ENCODE data around the gene SLC25A41. TPM values are rescaled to one million over a fixed set of nuclear protein-coding genes. Genes with fewer than 3 reads are reported as not detected.
A peak's percentile ranks its signal among the peaks of the same experiment; 100 is the strongest.

SLC25A41 gene
- 0.32 and 0.33 TPM in 2 replicates for total RNA-seq (2016; rRNA removed; fragmentation: Illumina TruSeq; extraction: Trizol)
- 0.26 TPM in 1 of 2 replicates, not detected in the other for total RNA-seq (2016; cell fraction: cytosol; rRNA removed; fragmentation: Illumina TruSeq; extraction: Trizol; ENCODE audit: low read depth)
- total RNA-seq (2016; cell fraction: insoluble cytoplasmic fraction; rRNA removed; fragmentation: Illumina TruSeq; extraction: Trizol), result 0.15 and 0.54 TPM in 2 replicates
- 0.41 and 0.53 TPM in 2 replicates for total RNA-seq (2016; cell fraction: membrane; rRNA removed; fragmentation: Illumina TruSeq; extraction: Trizol)
- 0.25 and 0.28 TPM in 2 replicates for total RNA-seq (2016; cell fraction: nucleus; rRNA removed; fragmentation: Illumina TruSeq; extraction: Trizol)
- 0.95 and 1.9 TPM in 2 replicates for polyA plus RNA-seq (2011; rRNA removed)
- 0.63 and 1.1 TPM in 2 replicates for polyA plus RNA-seq (2011; cell fraction: cytosol; rRNA removed)
- polyA plus RNA-seq (2011; cell fraction: nucleus; rRNA removed), result 3.3 and 4.1 TPM in 2 replicates
- polyA plus RNA-seq (2012), result 0.79 and 0.82 TPM in 2 replicates
- polyA plus RNA-seq (2016; cell fraction: cytosol; fragmentation: Illumina TruSeq; extraction: Trizol; ENCODE audit: low read depth), result 0.26 and 0.27 TPM in 2 replicates
- 0.45 TPM in 1 of 2 replicates, not detected in the other for polyA plus RNA-seq (2016; cell fraction: insoluble cytoplasmic fraction; fragmentation: Illumina TruSeq; extraction: Trizol; ENCODE audit: low read depth)
- 0.49 and 0.52 TPM in 2 replicates for polyA plus RNA-seq (2016; cell fraction: membrane; fragmentation: Illumina TruSeq; extraction: Trizol; ENCODE audit: low read depth)
- polyA plus RNA-seq (2016; cell fraction: nucleus; fragmentation: Illumina TruSeq; extraction: Trizol; ENCODE audit: insufficient read depth, low read depth), result 1.6 and 2.6 TPM in 2 replicates
- 0.30 and 0.98 TPM in 2 replicates for polyA minus RNA-seq (2011; rRNA and poly(A)+ RNA removed; ENCODE audit: low replicate concordance)
- polyA minus RNA-seq (2011; cell fraction: cytosol; rRNA and poly(A)+ RNA removed), result 0.40 TPM in 1 of 2 replicates, not detected in the other
- 0.37 TPM in 1 of 2 replicates, not detected in the other for polyA minus RNA-seq (2011; cell fraction: nucleus; rRNA and poly(A)+ RNA removed)
- Bru-seq, nascent RNA, result percentile 24 among the genes with signal in this experiment
- percentile 40 among the genes with signal in this experiment for BruChase-seq, experiment 1, labeled RNA remaining after a 6-hour chase
- percentile 33 among the genes with signal in this experiment for BruChase-seq, experiment 2, labeled RNA remaining after a 2-hour chase
- long read RNA-seq, experiment 1, result 0 reads
- long read RNA-seq, experiment 2, partial matches to known transcripts, result 0 of 1 reads
- long read RNA-seq, experiment 2, other reads (novel, unspliced or antisense), result 1 of 1 reads

DNA sequence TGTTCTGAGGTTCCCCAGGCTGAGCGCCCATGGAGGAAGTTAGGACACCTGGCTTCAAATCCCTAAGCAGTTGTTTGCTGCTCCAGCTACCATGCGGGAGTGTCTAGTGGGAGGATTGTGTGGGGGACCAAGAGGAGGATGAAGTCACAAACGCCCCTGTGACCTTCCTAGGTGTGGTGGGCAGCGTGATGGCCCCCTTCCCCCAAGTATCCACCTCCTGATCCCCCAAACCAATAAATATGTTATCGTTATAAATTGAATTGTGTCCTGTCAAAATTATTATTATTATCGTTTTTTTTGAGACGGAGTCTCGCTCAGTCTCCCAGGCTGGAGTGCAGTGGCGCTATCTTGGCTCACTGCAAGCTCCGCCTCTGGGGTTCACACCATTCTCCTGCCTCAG, at the start of gene SLC25A41:
Gene SLC25A41 (minus strand): TSS at position 101 of the 400 bp plus-strand sequence. CDS start 70 bp downstream, at position 31.
- TF ChIP-seq FOSL1 (CRISPR knock-in tag; IDR thresholded peaks at IDR 0.05; ENCODE audit: borderline replicate concordance), result no peak
- TF ChIP-seq ZNF207 (IDR thresholded peaks at IDR 0.05; ENCODE audit: borderline replicate concordance), result no peak
- TF ChIP-seq ZNF629 (CRISPR knock-in tag; conservative IDR thresholded peaks at IDR 0.05), result no peak
- no peak for TF ChIP-seq FOXO4 (CRISPR knock-in tag; conservative IDR thresholded peaks at IDR 0.05)
- no peak within 1 kb of the TSS for H3K4me2 ChIP-seq (ENCODE audit: low read depth, low read length)
- H3K4me3 ChIP-seq (replicated peaks in 1 of 3; ENCODE audit: insufficient read depth in 1 of 3, low read depth in 2 of 3, low read length in 3 of 3), result no peak within 1 kb of the TSS
- no peaks in the 10 kb centered on the region for H3K9me3 ChIP-seq (ENCODE audit: low read length)
- intact Hi-C loops (cut with micrococcal nuclease; ENCODE audit: unreplicated experiment), result no loop called here
- H3K27ac ChIP-seq (ENCODE audit: extremely low read length, insufficient read depth, low read length), result no peak within 1 kb of the TSS
- H3K9ac ChIP-seq (ENCODE audit: insufficient read depth, low read depth, low read length), result no peak within 1 kb of the TSS
- in situ Hi-C loops (cut with HindIII; ENCODE audit: extremely low pct_ligation_motif_present, low pct_unique_long_range_greater_than_20kb), result no loop called here
- no peaks in the 10 kb centered on the region for H3K79me2 ChIP-seq (ENCODE audit: insufficient read depth, low read length)
- ChIA-PET POLR2A (interaction anchor here (2.6 kb wide), 1 partner anchor 9 kb away, joined by 10 read pairs; the partner anchor contains the start of gene KHSRP), CTCF (ENCODE audit: low intra/inter-chr PET ratio, low total read pairs) (no interaction called here)
- no peak within 1 kb of the TSS for H2AFZ ChIP-seq (ENCODE audit: low read length)
- H3K36me3 ChIP-seq (replicated peaks in 1 of 2; ENCODE audit: control insufficient read depth in 1 of 2, insufficient read depth in 2 of 2, low read length in 2 of 2), result no peaks in the 10 kb centered on the region
- 0 out of 2 replicates have a peak, but pooled peaks cover 4% of the 10 kb centered on the region for H3K4me1 ChIP-seq (ENCODE audit: insufficient read depth, low read length)
- no peaks in the 10 kb centered on the region for H4K20me1 ChIP-seq (ENCODE audit: insufficient read depth, low read length)
- WGBS (ENCODE audit: low lambda C conversion rate), result 79% methylated on average over 9 of the region's 10 CpGs
- no peak for DNase-seq (ENCODE audit: low spot score)
- no TSS peak for BruUV-seq (replicated peaks)
- FAIRE-seq, result no peak
- no peaks in the 10 kb centered on the region for H3K27me3 ChIP-seq (ENCODE audit: control insufficient read depth in 1 of 2, insufficient read depth in 2 of 2, low read length in 2 of 2)
- ATAC-seq, result no peak

Measured in HepG2 (cell line).